Calu3 (cell line): ENCODE data around the gene ANKS1B. TPM values are rescaled to one million over a fixed set of nuclear protein-coding genes. Genes with fewer than 3 reads are reported as not detected.

ENCODE experiments used
- BruUV-seq: library from RNA; stranded (reverse); fragments of 400-500 nt; replicated peaks from 2 replicates; lab custom pipeline; 2021; lab: Mats Ljungman, UMichigan
- CTCF ChIA-PET: fragments of 300-600 bp; sonication (Branson Sonifier 250); formaldehyde crosslinking; loops from one replicate; lab custom pipeline; 2022; ENCODE audit warnings: antibody characterized with exemption; lab: Charles Lee
- DNase-seq: peaks from one replicate; pipeline ENCODE4 v3.0.0; 2022
- H3K27ac Mint-ChIP-seq: one replicate; pipeline ENCODE4 v1.8.0; 2022; ENCODE audit warnings: mixed read lengths; ENCODE audit not compliant: unreplicated experiment
- H3K27me3 Mint-ChIP-seq: one replicate; pipeline ENCODE4 v1.8.0; 2022; ENCODE audit warnings: mixed read lengths; ENCODE audit not compliant: unreplicated experiment
- H3K36me3 Mint-ChIP-seq: one replicate; pipeline ENCODE4 v1.8.0; 2022; ENCODE audit warnings: mild to moderate bottlenecking, moderate library complexity, mixed read lengths; ENCODE audit not compliant: insufficient read depth, unreplicated experiment
- H3K4me1 Mint-ChIP-seq: one replicate; pipeline ENCODE4 v1.8.0; 2022; ENCODE audit warnings: mild to moderate bottlenecking, low read depth, mixed read lengths; ENCODE audit not compliant: unreplicated experiment
- H3K4me3 Mint-ChIP-seq: one replicate; pipeline ENCODE4 v1.8.0; 2022; ENCODE audit warnings: mild to moderate bottlenecking, low read depth, moderate library complexity, mixed read lengths; ENCODE audit not compliant: unreplicated experiment
- H3K9me3 Mint-ChIP-seq: one replicate; pipeline ENCODE4 v1.8.0; 2022; ENCODE audit warnings: low read depth, mixed read lengths; ENCODE audit not compliant: unreplicated experiment
- intact Hi-C: fragments of 100-400 bp; cut with micrococcal nuclease; formaldehyde crosslinking; loops from one replicate; pipeline ENCODE4 v1.10.0; 2022; ENCODE audit not compliant: unreplicated experiment
- total RNA-seq: library from RNA; stranded (reverse); gene quantifications from 2 replicates; pipeline ENCODE4 v1.2.3, GENCODE V29; 2022
- TF ChIP-seq, protein P1 (sequence below): fragments of 200-600 bp; IDR thresholded peaks from one replicate; pipeline ENCODE4 v1.8.0; 2022; ENCODE audit warnings: antibody characterized with exemption; ENCODE audit not compliant: unreplicated experiment

Gene ANKS1B
- total RNA-seq, 1 experiment from 2014 or later = 1.7 TPM

- Mint-ChIP-seq H3K27ac (no peak overlapping the region), H3K4me3 (no peak overlapping the region), H3K4me1 (no peaks in the 10 kb centered on the region), H3K27me3 (peaks cover 18% of the 10 kb centered on the region), H3K9me3 (peaks cover 5% of the 10 kb centered on the region), H3K36me3 (no peaks in the 10 kb centered on the region)
- CTCF ChIA-PET = no interaction called here
- no peak for DNase-seq
- BruUV-seq = no TSS peak
- intact Hi-C loops = no loop called here
- TF ChIP-seq, protein P1, sequence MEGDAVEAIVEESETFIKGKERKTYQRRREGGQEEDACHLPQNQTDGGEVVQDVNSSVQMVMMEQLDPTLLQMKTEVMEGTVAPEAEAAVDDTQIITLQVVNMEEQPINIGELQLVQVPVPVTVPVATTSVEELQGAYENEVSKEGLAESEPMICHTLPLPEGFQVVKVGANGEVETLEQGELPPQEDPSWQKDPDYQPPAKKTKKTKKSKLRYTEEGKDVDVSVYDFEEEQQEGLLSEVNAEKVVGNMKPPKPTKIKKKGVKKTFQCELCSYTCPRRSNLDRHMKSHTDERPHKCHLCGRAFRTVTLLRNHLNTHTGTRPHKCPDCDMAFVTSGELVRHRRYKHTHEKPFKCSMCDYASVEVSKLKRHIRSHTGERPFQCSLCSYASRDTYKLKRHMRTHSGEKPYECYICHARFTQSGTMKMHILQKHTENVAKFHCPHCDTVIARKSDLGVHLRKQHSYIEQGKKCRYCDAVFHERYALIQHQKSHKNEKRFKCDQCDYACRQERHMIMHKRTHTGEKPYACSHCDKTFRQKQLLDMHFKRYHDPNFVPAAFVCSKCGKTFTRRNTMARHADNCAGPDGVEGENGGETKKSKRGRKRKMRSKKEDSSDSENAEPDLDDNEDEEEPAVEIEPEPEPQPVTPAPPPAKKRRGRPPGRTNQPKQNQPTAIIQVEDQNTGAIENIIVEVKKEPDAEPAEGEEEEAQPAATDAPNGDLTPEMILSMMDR = no peak
Measured at GRCh38 chr12:99859126-99859525, 125.6 kb downstream of the ANKS1B start.

- no peak overlapping the region for H3K27ac Mint-ChIP-seq
- no TSS peak for BruUV-seq
- peaks cover 18% of the 10 kb centered on the region for H3K27me3 Mint-ChIP-seq
- no peak for DNase-seq
- TF ChIP-seq, protein P1 = no peak
- H3K4me1 Mint-ChIP-seq = no peaks in the 10 kb centered on the region
- CTCF ChIA-PET = interaction anchor here (0.6 kb wide), 1 partner anchor 200 kb away, joined by 4 read pairs; no protein-coding TSS in a partner anchor
- H3K36me3 Mint-ChIP-seq = no peaks in the 10 kb centered on the region
- H3K9me3 Mint-ChIP-seq = peaks cover 5% of the 10 kb centered on the region
- intact Hi-C loops = no loop called here
- H3K4me3 Mint-ChIP-seq = no peak overlapping the region
Measured at GRCh38 chr12:99852666-99853065, 132.1 kb downstream of the ANKS1B start.

DNA sequence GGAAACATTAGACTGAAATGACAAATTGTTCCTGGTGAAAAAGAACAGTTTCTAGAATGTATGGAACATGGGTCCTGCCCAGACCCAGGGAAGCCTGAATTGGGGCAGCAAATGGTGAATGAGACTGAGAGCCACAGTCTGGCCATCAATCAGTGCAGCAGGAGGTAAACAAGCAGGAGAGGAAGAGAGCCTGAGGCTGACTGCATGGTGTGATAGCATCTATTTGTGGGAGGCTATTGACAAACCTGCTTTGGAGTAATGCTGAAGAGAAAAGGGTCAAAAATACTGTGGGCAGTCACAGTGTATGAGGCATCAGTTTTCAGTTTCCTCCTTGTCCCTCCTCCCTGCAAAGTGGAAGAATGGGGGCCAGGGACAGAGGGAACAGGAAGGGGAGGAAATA, 136.8 kb downstream of the ANKS1B start:
- Mint-ChIP-seq H3K4me3 (no peak overlapping the region), H3K4me1 (no peaks in the 10 kb centered on the region), H3K27ac (no peak overlapping the region), H3K9me3 (no peaks in the 10 kb centered on the region), H3K27me3 (no peaks in the 10 kb centered on the region), H3K36me3 (no peaks in the 10 kb centered on the region)
- CTCF ChIA-PET = no interaction called here
- intact Hi-C loops = no loop called here
- no peak for DNase-seq
- TF ChIP-seq, protein P1 = no peak
- BruUV-seq = no TSS peak

DNA sequence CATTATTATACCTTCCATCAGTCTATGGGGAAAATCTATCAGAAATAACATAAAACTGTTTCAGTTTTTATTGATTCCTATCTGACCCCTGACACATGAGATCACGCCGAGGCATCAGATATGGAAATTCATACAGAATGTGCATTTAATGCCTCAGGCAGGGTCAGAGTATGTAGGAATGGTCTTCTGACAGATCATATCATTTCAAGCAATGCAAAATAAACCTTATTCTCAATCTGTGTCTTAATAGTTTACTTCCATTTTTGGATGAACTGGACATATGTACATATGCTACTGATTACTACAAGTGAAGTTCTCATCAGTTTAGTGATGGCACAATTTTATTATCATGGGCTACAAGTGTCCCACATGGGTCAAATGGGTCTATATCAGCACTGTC, 150.0 kb downstream of the ANKS1B start:
- Mint-ChIP-seq H3K9me3 (no peaks in the 10 kb centered on the region), H3K36me3 (no peaks in the 10 kb centered on the region), H3K4me1 (no peaks in the 10 kb centered on the region), H3K27ac (no peak overlapping the region), H3K27me3 (no peaks in the 10 kb centered on the region), H3K4me3 (no peak overlapping the region)
- DNase-seq = no peak
- CTCF ChIA-PET = no interaction called here
- TF ChIP-seq, protein P1 = no peak
- BruUV-seq = no TSS peak
- intact Hi-C loops = no loop called here
